GM12801 (cell line): ENCODE results near the gene SMYD2.

Experiments used
- CTCF ChIP-seq: IDR thresholded peaks from one replicate; pipeline ENCODE4 v1.5.1; 2011; ENCODE audit warnings: control low read depth; ENCODE audit not compliant: insufficient read length; ENCODE audit errors: extremely low read depth

The SMYD2 gene

DNA sequence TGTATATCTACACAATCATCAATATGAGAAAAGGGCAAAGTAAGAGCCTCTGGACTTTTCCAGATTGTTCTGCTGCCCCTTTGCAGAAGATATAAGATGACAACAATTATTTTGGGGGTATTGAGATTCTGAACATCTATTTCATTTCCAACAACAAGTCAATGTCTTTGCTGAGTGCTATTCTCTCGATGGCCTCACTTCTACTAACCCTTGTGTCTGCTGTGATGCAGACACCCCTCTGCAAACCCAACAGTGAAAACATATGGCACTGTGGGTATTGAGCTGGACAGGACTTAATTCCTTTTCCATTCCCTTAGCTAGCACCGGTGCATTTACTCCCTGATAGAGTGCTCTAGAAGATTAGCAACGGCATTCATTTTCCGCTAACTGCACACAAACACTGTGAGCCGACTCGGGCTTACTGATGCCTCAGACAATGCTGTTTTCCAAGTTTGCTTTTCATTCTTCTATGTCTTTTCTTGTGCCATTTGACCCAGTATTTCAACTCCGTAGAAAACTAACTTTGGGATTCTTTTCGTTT, 33.4 kb upstream of the SMYD2 start:
- no peak for TF ChIP-seq CTCF

GRCh38 chr1:214248311-214249085, 32.5 kb upstream of the SMYD2 start:
- no peak for TF ChIP-seq CTCF

GRCh38 chr1:214249651-214250050, 31.3 kb upstream of the SMYD2 start:
- no peak for TF ChIP-seq CTCF

- TF ChIP-seq CTCF, result no peak
Measured at GRCh38 chr1:214251354-214251753, 29.6 kb upstream of the SMYD2 start.

- TF ChIP-seq CTCF, result no peak
Measured at GRCh38 chr1:214255509-214255908, 25.4 kb upstream of the SMYD2 start.

GRCh38 chr1:214259353-214259977, 21.5 kb upstream of the SMYD2 start:
- TF ChIP-seq CTCF, result no peak

DNA sequence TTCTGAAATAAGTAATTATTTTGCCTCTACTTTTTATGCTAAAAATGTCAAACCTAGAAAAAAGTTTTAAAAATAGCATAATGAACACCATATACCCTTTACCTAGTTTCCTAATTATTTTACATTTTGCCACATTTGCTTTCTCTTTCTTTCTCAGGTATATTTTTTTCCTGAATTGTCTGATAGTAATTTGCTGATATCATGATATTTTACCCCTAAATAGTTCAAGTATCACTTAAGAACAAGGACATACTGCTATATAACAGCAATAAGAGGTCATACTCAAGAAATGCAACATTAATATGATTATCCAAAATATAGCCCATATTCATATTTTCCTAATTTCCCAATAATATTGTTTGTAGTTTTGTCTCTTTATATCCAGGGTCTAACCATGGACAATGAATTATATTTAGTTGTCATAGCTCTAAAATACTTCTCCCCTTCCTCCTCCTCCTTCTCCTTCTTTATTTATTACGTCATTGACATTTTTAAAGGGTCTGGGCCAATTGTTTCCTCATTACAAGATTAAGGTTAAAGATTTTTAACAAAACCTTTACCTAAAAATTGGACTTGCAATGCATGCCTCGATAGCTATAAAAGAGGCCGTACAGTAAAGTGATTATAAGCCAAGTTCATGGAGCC, 20.3 kb upstream of the SMYD2 start:
- no peak for TF ChIP-seq CTCF
